Endodermal cell (in vitro differentiated cells): ENCODE results near the gene FGF14. TPM values are rescaled to one million over a fixed set of nuclear protein-coding genes. Genes with fewer than 3 reads are reported as not detected.

Experiments
- DNase-seq: peaks from one replicate; pipeline ENCODE4 v3.0.0-alpha.2; 2017
- H3K27ac ChIP-seq: 2 replicates; pipeline ENCODE4 v1.5.1; 2013; ENCODE audit warnings: mild to moderate bottlenecking, low read depth, low read length, moderate library complexity
- H3K27me3 ChIP-seq: 2 replicates; pipeline ENCODE4 v1.6.1; 2013; ENCODE audit warnings: mild to moderate bottlenecking, low read length, moderate library complexity; ENCODE audit not compliant: insufficient read depth, control insufficient read depth, poor library complexity, severe bottlenecking
- H3K36me3 ChIP-seq: 2 replicates; pipeline ENCODE4 v1.7.0; 2013; ENCODE audit warnings: mild to moderate bottlenecking, low read length, moderate library complexity; ENCODE audit not compliant: control insufficient read depth, insufficient read depth
- H3K4me1 ChIP-seq: one replicate; pipeline ENCODE4 v1.7.0; 2013; ENCODE audit warnings: low read length; ENCODE audit not compliant: control insufficient read depth, insufficient read depth
- H3K4me3 ChIP-seq: 2 replicates; pipeline ENCODE4 v1.5.1; 2013; ENCODE audit warnings: mild to moderate bottlenecking, low read length, moderate library complexity
- H3K9ac ChIP-seq: 2 replicates; pipeline ENCODE4 v1.6.1; 2013; ENCODE audit warnings: mild to moderate bottlenecking, low read length, moderate library complexity; ENCODE audit not compliant: poor library complexity, severe bottlenecking; ENCODE audit errors: extremely low read depth
- H3K9me3 ChIP-seq: 2 replicates; pipeline ENCODE4 v1.6.1; 2013; ENCODE audit warnings: mild to moderate bottlenecking, low read length, moderate library complexity; ENCODE audit not compliant: control insufficient read depth
- H3K27ac Mint-ChIP-seq: 2 replicates; pipeline ENCODE4 v1.8.0; 2020; ENCODE audit warnings: mixed read lengths
- H3K27me3 Mint-ChIP-seq: 2 replicates; pipeline ENCODE4 v1.8.0; 2021; ENCODE audit warnings: mild to moderate bottlenecking, mixed read lengths; ENCODE audit not compliant: insufficient read depth
- H3K36me3 Mint-ChIP-seq: 2 replicates; pipeline ENCODE4 v1.8.0; 2020; ENCODE audit warnings: low read depth, mixed read lengths
- H3K4me1 Mint-ChIP-seq: 2 replicates; pipeline ENCODE4 v1.8.0; 2020; ENCODE audit warnings: mixed read lengths
- H3K4me3 Mint-ChIP-seq: 2 replicates; pipeline ENCODE4 v1.8.0; 2020; ENCODE audit warnings: mild to moderate bottlenecking, moderate library complexity, mixed read lengths
- H3K9me3 Mint-ChIP-seq: 2 replicates; pipeline ENCODE4 v1.8.0; 2020; ENCODE audit warnings: mild to moderate bottlenecking, mixed read lengths
- CTCF ChIP-seq: fragments of 200-600 bp; sonication (generic); conservative IDR thresholded peaks from 2 replicates; pipeline ENCODE4 v1.5.0; 2021; ENCODE audit warnings: antibody characterized with exemption, mild to moderate bottlenecking
- WGBS, 2 experiments: methylation state at CpG; one replicate each; pipeline versions ENCODE4 v1.1.5 to v1.1.7; 2013; ENCODE audit warnings: missing lambda C conversion rate in 2 of 2, mixed read lengths in 1 of 2; ENCODE audit not compliant: insufficient coverage in 1 of 2, insufficient read length in 1 of 2; 5-methylcytosine and 5-hydroxymethylcytosine counted together
- total RNA-seq, 2 donors: library from RNA; stranded (reverse); fragmentation: NEBNext Ultra II Directional in 1 of 2; extraction: Animal tissue kit (Norgen Biotek cat#: 25700) in 1 of 2; gene quantifications; 2 replicates in 1 of 2; 3 replicates in 1 of 2; pipeline ENCODE4 v1.2.1, GENCODE V29; 2021

Gene FGF14
- total RNA-seq, 2 donors from 2014 or later, result 0.15 to 0.26 TPM

- no peak for DNase-seq
- Mint-ChIP-seq H3K4me3 (no peak overlapping the region), H3K4me1 (no peaks in the 10 kb centered on the region), H3K9me3 (no peaks in the 10 kb centered on the region), H3K36me3 (no peaks in the 10 kb centered on the region), H3K27ac (no peak overlapping the region), H3K27me3 (peaks cover 39% of the 10 kb centered on the region)
- no peak for TF ChIP-seq CTCF
- Histone ChIP-seq H3K27me3 (peaks cover 42% of the 10 kb centered on the region), H3K36me3 (no peaks in the 10 kb centered on the region), H3K9me3 (no peaks in the 10 kb centered on the region), H3K4me1 (no peaks in the 10 kb centered on the region), H3K9ac (no peak overlapping the region), H3K4me3 (no peak overlapping the region), H3K27ac (no peak overlapping the region)
- 94% methylated on average over 2 of the region's 2 CpGs; no CpG with 5 or more reads in 1 of the 2 experiments for WGBS, 2 experiments
Measured at GRCh38 chr13:101911752-101912151, 490.1 kb downstream of the FGF14 start.

- Mint-ChIP-seq H3K9me3 (no peaks in the 10 kb centered on the region), H3K27ac (no peak overlapping the region), H3K4me1 (no peaks in the 10 kb centered on the region)
Measured at GRCh38 chr13:101903890-101904289, 498.0 kb downstream of the FGF14 start.

GRCh38 chr13:101898676-101899075 lies 503.2 kb downstream of the FGF14 start:
- TF ChIP-seq CTCF, result no peak
- Histone ChIP-seq H3K9ac (no peak overlapping the region), H3K36me3 (no peaks in the 10 kb centered on the region), H3K27me3 (peaks cover 14% of the 10 kb centered on the region), H3K27ac (no peak overlapping the region), H3K9me3 (no peaks in the 10 kb centered on the region), H3K4me1 (peaks cover 13% of the 10 kb centered on the region), H3K4me3 (no peak overlapping the region)
- Mint-ChIP-seq H3K27me3 (peaks cover 8% of the 10 kb centered on the region), H3K27ac (no peak overlapping the region), H3K36me3 (no peaks in the 10 kb centered on the region), H3K4me3 (no peak overlapping the region), H3K4me1 (peaks cover 27% of the 10 kb centered on the region), H3K9me3 (no peaks in the 10 kb centered on the region)
- DNase-seq, result no peak

More at GRCh38 chr13:101903890-101904289, 498.0 kb downstream of the FGF14 start:
- DNase-seq, result no peak
- Histone ChIP-seq H3K27me3 (peaks cover 13% of the 10 kb centered on the region), H3K9me3 (no peaks in the 10 kb centered on the region), H3K4me1 (no peaks in the 10 kb centered on the region), H3K4me3 (no peak overlapping the region), H3K27ac (no peak overlapping the region), H3K36me3 (no peaks in the 10 kb centered on the region), H3K9ac (no peak overlapping the region)
- 79 to 80% methylated on average over 3 of the region's 3 CpGs for WGBS, 2 experiments
- H3K4me3 Mint-ChIP-seq, result no peak overlapping the region
- TF ChIP-seq CTCF, result no peak
- H3K36me3 Mint-ChIP-seq, result no peaks in the 10 kb centered on the region
- peaks cover 23% of the 10 kb centered on the region for H3K27me3 Mint-ChIP-seq
